Uterus (tissue), 4 donors: ENCODE data around the gene MITF. TPM values are rescaled to one million over a fixed set of nuclear protein-coding genes. Genes with fewer than 3 reads are reported as not detected.

ENCODE experiments used
- DNase-seq, 2 donors: peaks; one replicate each; pipeline ENCODE4 v3.0.0-alpha.2; 2019 to 2020
- H3K27ac ChIP-seq, 2 donors: fragments of 200-600 bp; sonication (generic); 1 replicate in 1 of 2; 2 replicates in 1 of 2; pipeline ENCODE4 v1.5.1; 2016 to 2018
- H3K27me3 ChIP-seq, 2 donors: fragments of 200-600 bp; sonication (generic); one replicate each; pipeline ENCODE4 v1.5.1; 2018 to 2019; ENCODE audit warnings: control low read depth in 1 of 2
- H3K36me3 ChIP-seq, 2 donors: fragments of 200-600 bp; sonication (generic); one replicate each; pipeline ENCODE4 v1.5.1; 2019; ENCODE audit warnings: control low read depth in 1 of 2
- H3K4me1 ChIP-seq, 2 donors: fragments of 200-600 bp; sonication (generic); one replicate each; pipeline ENCODE4 v1.5.1; 2018 to 2019; ENCODE audit warnings: control low read depth in 1 of 2
- H3K4me3 ChIP-seq, 2 donors: fragments of 200-600 bp; sonication (generic); 1 replicate in 1 of 2; 2 replicates in 1 of 2; pipeline ENCODE4 v1.5.1; 2018 to 2019; ENCODE audit warnings: mild to moderate bottlenecking in 1 of 2
- H3K9me3 ChIP-seq, 2 donors: fragments of 200-600 bp; sonication (generic); one replicate each; pipeline ENCODE4 v1.5.1; 2019; ENCODE audit warnings: control low read depth in 1 of 2
- POLR2A ChIP-seq, 2 donors: fragments of 450-650 bp; IDR thresholded peaks; one replicate each; pipeline ENCODE4 v1.6.1; 2016; ENCODE audit warnings: antibody characterized with exemption in 2 of 2, mild to moderate bottlenecking in 1 of 2, moderate library complexity in 1 of 2
- intact Hi-C: fragments of 100-400 bp; cut with DNase I; formaldehyde crosslinking; loops from one replicate; pipeline ENCODE4 v1.15.1; 2023; ENCODE audit warnings: low total_unique reads
- small RNA-seq: library from RNA; depleted of rRNA; stranded (forward); fragments of <200 nt; gene quantifications from one replicate; pipeline ENCODE3, GENCODE V24; 2016
- total RNA-seq, 4 donors: library from RNA; depleted of rRNA in 3 of 4; stranded (reverse); fragments of >200 nt in 3 of 4; gene quantifications; one replicate each; pipeline versions ENCODE4 v1.1.0 to v1.2.4, GENCODE V29; 2014 to 2023
- TF ChIP-seq, protein P1 (sequence below), 4 experiments: fragments of 200-600 bp in 2 of 4; fragments of 450-650 bp in 2 of 4; sonication (generic) in 2 of 4; IDR thresholded peaks; one replicate each; pipeline ENCODE4 v1.5.1; 2016 to 2019; ENCODE audit warnings: antibody characterized with exemption in 4 of 4, mild to moderate bottlenecking in 2 of 4, moderate library complexity in 1 of 4
- donor health status: DM: yes; HTN: yes; CAD: no.

Gene MITF
- total RNA-seq, 4 donors from 2014 or later: 18.2 to 66.0 (median 52.6) TPM

DNA sequence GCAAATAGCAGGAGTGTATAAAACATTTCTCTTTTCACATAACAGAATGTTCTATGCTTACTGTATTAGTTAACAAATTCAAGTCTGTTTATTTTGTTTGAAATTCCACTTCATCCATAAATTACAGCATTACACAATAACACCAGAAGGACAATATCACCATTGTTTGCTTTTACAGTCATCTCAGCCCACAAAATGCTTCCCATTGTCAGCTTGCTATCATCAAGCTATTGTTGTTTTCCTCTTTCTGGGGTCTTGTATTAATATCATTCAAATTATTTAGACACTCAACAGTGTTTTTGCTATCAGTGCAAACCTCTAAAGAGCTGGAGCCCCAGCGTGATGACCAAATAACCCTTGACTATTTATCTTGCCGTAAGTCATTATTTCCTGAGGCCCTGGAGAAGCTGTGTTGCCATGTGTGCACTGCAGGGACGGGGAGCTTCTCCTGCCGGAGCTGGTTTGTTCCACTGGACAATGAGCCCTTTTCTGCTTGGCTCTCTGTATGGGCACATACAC, 261.4 kb downstream of the MITF start:
- TF ChIP-seq, protein P1, sequence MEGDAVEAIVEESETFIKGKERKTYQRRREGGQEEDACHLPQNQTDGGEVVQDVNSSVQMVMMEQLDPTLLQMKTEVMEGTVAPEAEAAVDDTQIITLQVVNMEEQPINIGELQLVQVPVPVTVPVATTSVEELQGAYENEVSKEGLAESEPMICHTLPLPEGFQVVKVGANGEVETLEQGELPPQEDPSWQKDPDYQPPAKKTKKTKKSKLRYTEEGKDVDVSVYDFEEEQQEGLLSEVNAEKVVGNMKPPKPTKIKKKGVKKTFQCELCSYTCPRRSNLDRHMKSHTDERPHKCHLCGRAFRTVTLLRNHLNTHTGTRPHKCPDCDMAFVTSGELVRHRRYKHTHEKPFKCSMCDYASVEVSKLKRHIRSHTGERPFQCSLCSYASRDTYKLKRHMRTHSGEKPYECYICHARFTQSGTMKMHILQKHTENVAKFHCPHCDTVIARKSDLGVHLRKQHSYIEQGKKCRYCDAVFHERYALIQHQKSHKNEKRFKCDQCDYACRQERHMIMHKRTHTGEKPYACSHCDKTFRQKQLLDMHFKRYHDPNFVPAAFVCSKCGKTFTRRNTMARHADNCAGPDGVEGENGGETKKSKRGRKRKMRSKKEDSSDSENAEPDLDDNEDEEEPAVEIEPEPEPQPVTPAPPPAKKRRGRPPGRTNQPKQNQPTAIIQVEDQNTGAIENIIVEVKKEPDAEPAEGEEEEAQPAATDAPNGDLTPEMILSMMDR (IDR thresholded peaks at IDR 0.05): no peak
- no peak for TF ChIP-seq POLR2A (IDR thresholded peaks at IDR 0.05)
- Histone ChIP-seq H3K4me1 (no peaks in the 10 kb centered on the region), H3K4me3 (no peak overlapping the region), H3K27me3 (no peaks in the 10 kb centered on the region), H3K36me3 (no peaks in the 10 kb centered on the region), H3K9me3 (no peaks in the 10 kb centered on the region), H3K27ac (no peak overlapping the region)
- DNase-seq: no peak
- intact Hi-C loops: no loop called here

DNA sequence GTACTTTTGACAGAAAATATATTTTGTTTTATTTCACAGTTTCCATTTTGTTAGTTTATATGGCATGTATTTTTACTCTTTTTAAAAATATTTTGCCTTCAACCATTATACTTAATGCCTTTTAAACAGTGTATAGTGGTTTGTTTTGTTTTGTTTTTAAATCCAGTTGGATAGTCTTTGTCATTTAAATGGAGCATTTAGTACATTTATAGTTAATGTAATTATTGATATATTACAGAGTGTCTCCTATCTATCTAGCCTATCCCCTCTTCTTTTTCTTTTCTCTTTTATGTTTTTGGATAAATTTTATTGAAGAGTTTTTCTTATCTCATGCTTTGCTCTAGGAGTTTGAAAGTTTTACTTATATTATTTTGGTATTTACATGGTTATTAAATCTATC, 263.9 kb downstream of the MITF start:
- H3K4me3 ChIP-seq: no peak overlapping the region
- no peak for DNase-seq
- intact Hi-C loops: no loop called here
- no peaks in the 10 kb centered on the region for H3K27me3 ChIP-seq
- H3K27ac ChIP-seq: no peak overlapping the region
- no peaks in the 10 kb centered on the region for H3K9me3 ChIP-seq
- no peaks in the 10 kb centered on the region for H3K4me1 ChIP-seq
- no peak for TF ChIP-seq POLR2A (IDR thresholded peaks at IDR 0.05)
- TF ChIP-seq, protein P1 (IDR thresholded peaks at IDR 0.05): no peak
- H3K36me3 ChIP-seq: no peaks in the 10 kb centered on the region

DNA sequence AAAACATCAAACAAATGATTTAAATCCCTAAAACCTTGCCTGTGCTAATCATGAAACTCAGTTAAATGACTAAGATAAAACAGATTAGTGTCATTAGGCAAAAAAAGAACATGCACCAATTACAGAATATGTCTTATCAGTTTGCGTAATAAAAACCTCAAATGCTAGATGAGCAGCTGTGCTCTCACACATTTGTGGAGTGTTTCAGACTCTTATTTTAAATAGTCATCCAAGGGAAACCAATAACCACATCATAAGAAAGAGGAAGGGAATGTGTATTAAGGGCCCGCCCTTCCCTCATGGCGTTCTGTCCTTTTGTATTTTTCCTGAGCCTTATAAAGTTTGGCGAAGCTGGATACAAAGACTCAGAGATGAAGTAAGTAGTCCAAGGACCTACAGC, 266.8 kb downstream of the MITF start:
- H3K36me3 ChIP-seq: no peaks in the 10 kb centered on the region
- no peaks in the 10 kb centered on the region for H3K9me3 ChIP-seq
- no peak overlapping the region for H3K27ac ChIP-seq
- no peak overlapping the region for H3K4me3 ChIP-seq
- TF ChIP-seq, protein P1 (IDR thresholded peaks at IDR 0.05): no peak
- TF ChIP-seq POLR2A (IDR thresholded peaks at IDR 0.05): no peak
- no peaks in the 10 kb centered on the region for H3K27me3 ChIP-seq
- intact Hi-C loops: no loop called here
- no peak for DNase-seq
- H3K4me1 ChIP-seq: no peaks in the 10 kb centered on the region

DNA sequence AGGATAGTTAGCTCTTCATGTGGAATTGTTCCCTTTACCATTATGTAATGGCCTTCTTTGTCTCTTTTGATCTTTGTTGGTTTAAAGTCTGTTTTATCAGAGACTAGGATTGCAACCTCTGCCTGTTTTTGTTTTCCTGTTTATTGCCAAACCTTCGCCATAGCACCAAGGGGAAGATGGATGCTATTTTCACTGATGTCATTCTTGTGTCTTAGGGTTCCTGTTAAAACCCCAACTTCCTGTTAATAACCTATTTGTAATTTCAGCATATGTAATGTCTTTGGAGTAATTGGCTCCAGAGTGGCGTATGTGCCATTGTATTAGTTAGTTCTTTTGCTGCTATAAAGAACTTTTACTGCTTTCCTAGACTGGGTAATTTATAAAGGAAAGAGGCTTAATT, 271.1 kb downstream of the MITF start:
- no peak for TF ChIP-seq POLR2A (IDR thresholded peaks at IDR 0.05)
- TF ChIP-seq, protein P1 (IDR thresholded peaks at IDR 0.05): no peak
- H3K4me1 ChIP-seq: no peaks in the 10 kb centered on the region
- H3K4me3 ChIP-seq: no peak overlapping the region
- no peaks in the 10 kb centered on the region for H3K27me3 ChIP-seq
- intact Hi-C loops: no loop called here
- H3K9me3 ChIP-seq: no peaks in the 10 kb centered on the region
- no peaks in the 10 kb centered on the region for H3K36me3 ChIP-seq
- H3K27ac ChIP-seq: no peak overlapping the region
- DNase-seq: no peak

DNA sequence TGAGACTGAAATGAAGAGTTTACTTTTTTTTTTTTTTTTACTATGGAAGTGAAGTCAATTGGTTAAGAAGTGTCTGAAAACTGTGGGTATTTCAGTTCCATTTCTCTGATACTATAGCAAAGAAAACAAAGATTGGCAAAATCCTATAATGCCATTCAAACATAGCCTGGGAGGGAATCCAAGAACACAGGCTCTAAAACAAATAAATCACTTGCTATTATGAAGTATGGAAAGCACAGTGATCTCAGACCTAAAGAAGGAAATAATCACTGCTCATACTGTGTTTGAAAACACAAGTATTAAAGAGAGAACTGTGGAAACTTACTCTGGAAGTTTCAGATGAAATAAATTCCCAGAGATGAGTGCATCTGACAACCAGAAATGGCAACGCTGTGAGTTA, 272.3 kb downstream of the MITF start:
- Histone ChIP-seq H3K4me1 (no peaks in the 10 kb centered on the region), H3K4me3 (no peak overlapping the region), H3K27ac (peak overlapping the region in 1 of 2 donors; percentile 5), H3K9me3 (no peaks in the 10 kb centered on the region), H3K27me3 (no peaks in the 10 kb centered on the region), H3K36me3 (no peaks in the 10 kb centered on the region)
- TF ChIP-seq, protein P1 (IDR thresholded peaks at IDR 0.05): no peak
- intact Hi-C loops: no loop called here
- DNase-seq: no peak

Small RNAs within 50 kb of the gene (small RNA-seq; reads per million reads assigned to genes)
- not detected for gene RN7SL418P
